GM19240 (cell line): ENCODE data around the gene CKMT2.
A peak's percentile ranks its signal among the peaks of the same experiment; 100 is the strongest.

Experiments used
- DNase-seq: peaks from one replicate; pipeline ENCODE4 v3.0.0; 2011; ENCODE audit warnings: low spot score; ENCODE audit not compliant: insufficient read length

CKMT2 gene

GRCh38 chr5:81233080-81233634, at the start of gene CKMT2:
Gene CKMT2, plus strand, starts transcription at chr5:81233322. Its CDS starts 17,811 bp downstream, at chr5:81251133.
- DNase-seq = no peak

- DNase-seq = no peak
These were observed 49.0 kb upstream of the CKMT2 start for GRCh38 chr5:81183811-81184748.

- DNase-seq = no peak
These were observed 48.4 kb upstream of the CKMT2 start for GRCh38 chr5:81184749-81185110.

GRCh38 chr5:81187885-81188284, 45.2 kb upstream of the CKMT2 start:
- no peak for DNase-seq

GRCh38 chr5:81188962-81189361, 44.2 kb upstream of the CKMT2 start:
- no peak for DNase-seq

GRCh38 chr5:81189875-81190498, 43.1 kb upstream of the CKMT2 start:
- DNase-seq = no peak

GRCh38 chr5:81191726-81192372, 41.3 kb upstream of the CKMT2 start:
- DNase-seq = no peak

GRCh38 chr5:81192373-81192750, 40.8 kb upstream of the CKMT2 start:
- DNase-seq = no peak

GRCh38 chr5:81194633-81195334, 38.3 kb upstream of the CKMT2 start:
- peak; percentile 90 for DNase-seq

- DNase-seq = no peak
These were observed 37.7 kb upstream of the CKMT2 start for GRCh38 chr5:81195335-81195929.

- no peak for DNase-seq
These were observed 30.5 kb upstream of the CKMT2 start for GRCh38 chr5:81202655-81203054.

- no peak for DNase-seq
These were observed 29.4 kb upstream of the CKMT2 start for GRCh38 chr5:81203729-81204128.

GRCh38 chr5:81204205-81204604, 28.9 kb upstream of the CKMT2 start:
- DNase-seq = no peak

- DNase-seq = no peak
These were observed 28.1 kb upstream of the CKMT2 start for GRCh38 chr5:81205058-81205457.

GRCh38 chr5:81207009-81207408, 26.1 kb upstream of the CKMT2 start:
- DNase-seq = no peak

- DNase-seq = no peak
These were observed 24.2 kb upstream of the CKMT2 start for GRCh38 chr5:81208904-81209303.

- no peak for DNase-seq
These were observed 23.7 kb upstream of the CKMT2 start for GRCh38 chr5:81209386-81209785.

GRCh38 chr5:81209869-81210493, 23.1 kb upstream of the CKMT2 start:
- no peak for DNase-seq

GRCh38 chr5:81212211-81212751, 20.8 kb upstream of the CKMT2 start:
- no peak for DNase-seq

GRCh38 chr5:81213070-81213469, 20.1 kb upstream of the CKMT2 start:
- DNase-seq = no peak
